ENCODE data around the gene REEP1. TPM values are rescaled to one million over a fixed set of nuclear protein-coding genes. Genes with fewer than 3 reads are reported as not detected.

The REEP1 gene
- total and polyA plus RNA-seq, 2 of the 8 experiments (the other 6 are each of a cell fraction or from before 2014, with no cell fraction given): 0.74 to 1.5 TPM

DNA sequence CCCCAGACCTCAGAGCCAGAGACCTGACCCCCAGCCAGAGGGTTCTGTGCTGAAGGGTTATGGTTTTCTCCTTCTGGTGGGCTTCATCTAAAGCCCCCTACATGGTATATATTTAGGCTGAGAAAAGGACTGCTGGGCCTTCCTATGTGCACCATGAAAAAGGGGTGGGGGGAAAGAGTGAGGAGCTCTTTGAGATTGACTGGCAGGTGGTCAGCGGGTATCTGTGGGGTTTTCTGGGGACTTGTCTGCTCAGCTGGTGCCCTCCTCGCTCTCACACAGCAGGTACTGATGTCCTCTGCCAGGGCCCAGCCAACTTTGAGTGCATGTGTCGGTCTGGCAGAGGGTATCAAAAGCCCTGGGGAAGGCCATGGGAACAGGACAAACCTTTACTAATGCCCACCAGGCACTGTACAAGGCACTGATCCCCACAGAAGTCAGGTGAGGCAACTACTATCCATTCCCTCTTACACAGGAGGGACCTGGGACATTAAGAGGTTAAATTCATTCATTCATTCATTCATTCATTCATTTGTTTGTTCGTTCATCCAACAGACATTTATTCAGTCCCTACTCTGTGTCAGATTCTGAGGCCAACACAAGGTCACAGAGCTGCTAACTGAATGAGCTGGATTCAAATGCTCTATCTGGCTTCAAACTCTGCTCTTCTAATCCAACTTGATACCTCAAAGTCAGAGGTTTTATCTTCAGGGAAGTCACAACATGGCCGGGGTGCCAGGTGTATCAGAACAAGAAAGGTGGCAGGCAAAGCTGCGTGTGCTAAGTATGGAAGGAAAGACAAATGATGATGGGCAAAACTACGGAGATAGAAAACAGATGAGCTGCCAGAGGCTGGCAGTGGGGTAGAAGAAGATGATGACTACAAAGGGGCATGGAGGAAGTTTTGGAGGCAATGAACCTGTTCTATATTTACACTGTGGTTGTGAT lies 44.6 kb downstream of the REEP1 start (continued):
- TF ChIP-seq EP300 (IDR thresholded peaks at IDR 0.05; ENCODE audit: borderline replicate concordance in 1 of 2, low read depth in 2 of 2, low read length in 2 of 2) (no peak), CHD1 (IDR thresholded peaks at IDR 0.05; ENCODE audit: low read depth, low read length) (no peak), FOSL1 (IDR thresholded peaks at IDR 0.05; ENCODE audit: insufficient read depth, low read depth, low read length) (no peak)

All from H1 (cell line).